GM19467 (cell line): ENCODE measurements around the gene GAL3ST2.
"Not testable (repeated sequence)": the region's sequence is repeated elsewhere in the genome, so short reads cannot be mapped to it uniquely, and the experiment has no call there.

Experiments used
- ATAC-seq: cut with Tn5 transposase; IDR thresholded peaks from one replicate; pipeline ENCODE4 v1.9.1; 2021; ENCODE audit warnings: mild to moderate bottlenecking, moderate library complexity; ENCODE audit not compliant: unreplicated experiment

The GAL3ST2 gene

DNA sequence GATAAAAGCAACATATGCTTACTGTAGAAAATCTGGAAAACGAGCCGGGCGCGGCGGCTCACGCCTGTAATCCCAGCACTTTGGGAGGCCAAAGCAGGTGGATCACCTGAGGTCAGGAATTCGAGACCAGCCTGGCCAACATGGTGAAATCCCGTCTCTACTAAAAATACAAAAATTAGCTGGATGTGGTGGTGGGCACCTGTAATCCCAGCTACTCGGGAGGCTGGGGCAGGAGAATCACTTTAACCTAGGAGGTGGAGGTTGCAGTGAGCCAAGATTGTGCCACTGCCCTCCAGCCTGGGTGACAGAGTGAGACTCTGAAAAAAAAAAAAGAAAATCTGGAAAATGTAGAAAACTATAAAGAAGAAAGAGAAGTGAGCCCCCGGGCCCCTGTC, 41.2 kb downstream of the GAL3ST2 start:
- ATAC-seq = not testable (repeated sequence)

DNA sequence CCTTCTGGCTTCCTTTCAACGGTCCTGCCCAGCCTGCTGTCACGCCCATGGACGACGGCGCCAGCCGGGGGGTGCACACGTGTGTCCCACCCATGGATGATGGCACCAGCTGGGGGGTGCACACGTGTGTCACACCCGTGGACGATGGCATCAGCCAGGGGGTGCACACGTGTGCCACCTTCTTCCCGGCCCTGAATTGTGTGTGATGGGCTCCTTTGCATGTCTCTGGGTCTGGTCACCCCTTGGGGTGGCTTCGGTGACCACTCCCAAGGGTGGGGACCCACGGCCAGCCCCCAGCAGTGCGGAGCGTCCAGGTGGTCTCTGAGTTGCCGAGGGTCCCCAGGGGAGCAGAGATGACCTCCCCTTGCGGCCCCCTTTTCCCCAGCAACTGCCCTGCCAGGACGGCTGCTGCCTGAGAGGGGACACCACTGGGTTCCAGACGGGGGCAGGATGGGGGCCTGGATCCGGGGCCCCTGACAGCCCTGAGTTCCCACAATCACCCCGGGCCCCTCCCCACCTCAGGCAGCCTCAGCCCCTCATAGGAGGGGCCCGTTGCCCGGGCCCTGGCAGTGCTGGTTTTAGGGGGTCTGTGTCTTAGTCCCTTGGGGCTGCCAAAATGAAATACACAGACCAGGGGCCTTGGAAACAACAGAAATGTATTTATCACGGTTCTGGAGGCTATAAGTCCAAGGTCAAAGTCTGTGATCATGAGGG, 41.8 kb downstream of the GAL3ST2 start:
- ATAC-seq = no peak

DNA sequence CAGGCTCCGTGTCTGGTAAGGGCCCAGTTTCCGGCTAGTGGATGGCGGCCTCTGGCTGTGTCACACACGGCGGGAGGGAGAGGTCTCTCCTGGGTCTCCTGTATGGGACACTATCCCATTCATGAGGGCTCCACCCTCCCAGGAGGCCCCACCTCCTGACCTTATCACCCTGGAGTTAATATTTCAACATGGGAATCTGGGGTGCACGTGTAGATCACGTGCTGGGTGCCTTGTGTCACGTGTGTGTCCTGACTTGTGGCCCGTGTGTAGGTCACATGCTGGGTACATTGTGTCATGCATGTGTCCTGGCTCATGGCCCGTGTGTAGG, 42.3 kb downstream of the GAL3ST2 start:
- no peak for ATAC-seq

DNA sequence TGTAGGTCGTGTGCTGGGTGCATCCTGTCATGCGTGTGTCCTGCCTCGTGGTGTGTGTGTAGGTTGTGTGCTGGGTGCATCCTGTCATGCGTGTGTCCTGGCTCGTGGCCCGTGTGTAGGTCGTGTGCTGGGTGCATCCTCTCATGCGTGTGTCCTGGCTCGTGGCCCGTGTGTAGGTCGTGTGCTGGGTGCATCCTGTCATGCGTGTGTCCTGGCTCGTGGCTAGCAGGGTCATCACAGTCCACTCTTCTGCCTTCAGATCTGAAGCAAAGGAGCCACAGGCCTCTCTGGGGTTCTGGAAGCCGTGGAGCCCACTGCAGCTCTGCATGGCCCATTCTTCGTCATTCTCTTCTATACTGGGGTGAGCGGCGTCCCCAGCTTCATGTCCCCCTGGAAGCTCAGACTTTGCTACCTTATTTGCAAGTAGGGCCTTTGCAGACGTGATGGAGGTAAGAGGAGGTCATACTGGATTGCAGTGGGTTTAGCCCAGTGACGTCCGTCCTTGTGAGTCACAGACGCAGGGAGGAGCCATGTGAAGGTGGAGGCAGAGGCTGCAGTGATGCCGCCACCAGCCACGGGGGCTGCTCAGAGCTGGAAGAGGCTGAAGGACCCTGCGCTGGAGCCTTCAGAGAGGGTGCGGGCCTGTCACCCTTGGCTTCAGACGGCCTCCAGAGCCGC, 43.5 kb downstream of the GAL3ST2 start:
- ATAC-seq = not testable (repeated sequence)

DNA sequence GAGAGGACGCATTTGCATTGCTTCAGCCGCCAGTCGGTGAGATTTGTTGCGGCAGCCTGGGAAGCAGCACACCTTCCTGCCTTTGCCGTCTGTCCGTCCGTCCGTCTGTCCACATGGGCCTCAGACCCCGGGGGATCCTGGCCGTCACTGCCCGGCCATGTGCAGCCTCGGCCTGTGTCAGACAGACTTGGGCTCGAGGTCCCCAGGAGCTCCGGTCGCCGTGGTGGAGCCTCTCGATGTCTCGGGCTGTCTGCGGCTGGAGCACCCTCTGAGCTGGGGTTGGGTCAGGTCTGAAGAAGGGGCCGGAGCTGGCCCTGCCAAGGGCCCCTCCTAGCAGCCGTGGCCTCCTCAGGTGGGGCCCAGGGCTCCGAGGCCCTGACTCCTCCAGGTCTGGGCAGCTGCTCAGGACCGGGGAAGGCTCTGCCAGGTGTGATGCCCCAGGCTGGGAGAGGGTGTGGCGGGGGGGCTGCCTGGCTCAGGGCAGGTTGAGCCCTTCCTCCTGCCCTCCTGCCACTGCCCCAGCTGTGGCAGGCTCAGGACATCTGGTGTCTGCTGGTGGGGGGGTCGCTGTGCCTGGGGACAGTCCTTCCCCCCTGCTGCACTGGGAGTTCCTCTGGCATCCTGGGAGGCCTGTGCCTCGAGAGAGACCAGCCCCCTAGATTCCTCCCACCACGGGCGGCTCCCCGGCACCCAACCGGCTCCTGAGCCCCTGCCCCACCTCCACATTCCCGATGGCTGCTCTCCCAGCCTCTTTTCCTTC, 44.2 kb downstream of the GAL3ST2 start:
- ATAC-seq = no peak

DNA sequence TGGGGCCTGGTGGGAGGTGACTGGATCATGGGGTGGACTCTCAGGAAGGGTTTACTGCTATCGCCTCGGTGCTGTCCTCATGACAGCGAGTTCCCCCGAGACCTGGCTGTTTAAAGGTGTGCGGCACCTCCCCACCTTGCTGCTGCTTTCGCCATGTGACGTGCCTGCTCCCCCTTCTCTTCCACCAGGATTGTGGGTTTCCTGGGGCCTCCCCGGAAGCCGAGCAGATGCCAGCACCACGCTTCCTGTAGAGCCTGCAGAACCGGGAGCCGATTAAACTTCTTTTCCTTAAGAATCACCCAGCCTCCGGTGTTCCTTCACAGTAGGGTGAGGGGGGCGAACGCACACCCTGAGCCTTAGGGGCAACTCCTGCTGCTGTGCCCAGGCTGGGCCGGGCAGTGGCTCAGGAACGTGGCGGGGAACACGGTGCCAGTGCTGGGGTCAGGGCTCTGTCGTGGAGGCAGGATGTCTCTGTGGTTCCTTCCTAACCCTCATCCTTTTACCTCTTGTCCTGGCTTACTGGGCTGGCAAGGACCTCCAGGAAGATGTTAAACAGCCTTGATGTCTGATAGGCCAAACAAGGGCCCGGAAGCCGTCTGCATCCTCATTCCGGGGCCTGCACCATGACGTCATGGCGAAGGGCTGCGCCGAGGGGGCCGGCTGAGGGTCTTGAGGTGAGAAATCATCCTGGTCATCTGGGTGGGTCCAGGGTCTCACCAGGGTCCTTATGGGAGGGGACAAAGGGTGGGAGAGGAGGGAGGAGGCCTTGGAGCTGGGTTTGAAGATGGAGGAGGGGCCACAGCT, 45.0 kb downstream of the GAL3ST2 start:
- ATAC-seq = no peak

DNA sequence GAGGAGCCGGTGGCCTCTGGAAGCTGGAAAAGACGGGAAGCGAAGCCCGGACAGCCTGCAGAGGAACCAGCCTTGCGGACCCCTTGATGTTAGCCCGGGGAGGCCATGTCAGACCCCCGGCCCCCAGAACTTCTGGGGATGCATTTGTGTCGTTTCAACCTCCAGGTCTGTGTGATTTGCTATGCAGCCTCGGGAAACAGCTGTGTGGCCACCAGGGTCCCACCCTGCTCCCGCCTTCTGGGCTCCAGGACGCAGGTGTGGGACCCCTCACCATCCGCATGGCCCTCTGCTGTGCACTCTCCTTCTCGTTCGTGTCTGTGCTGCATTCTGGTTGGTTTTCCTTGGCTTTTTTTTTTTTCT, 45.6 kb downstream of the GAL3ST2 start:
- no peak for ATAC-seq

DNA sequence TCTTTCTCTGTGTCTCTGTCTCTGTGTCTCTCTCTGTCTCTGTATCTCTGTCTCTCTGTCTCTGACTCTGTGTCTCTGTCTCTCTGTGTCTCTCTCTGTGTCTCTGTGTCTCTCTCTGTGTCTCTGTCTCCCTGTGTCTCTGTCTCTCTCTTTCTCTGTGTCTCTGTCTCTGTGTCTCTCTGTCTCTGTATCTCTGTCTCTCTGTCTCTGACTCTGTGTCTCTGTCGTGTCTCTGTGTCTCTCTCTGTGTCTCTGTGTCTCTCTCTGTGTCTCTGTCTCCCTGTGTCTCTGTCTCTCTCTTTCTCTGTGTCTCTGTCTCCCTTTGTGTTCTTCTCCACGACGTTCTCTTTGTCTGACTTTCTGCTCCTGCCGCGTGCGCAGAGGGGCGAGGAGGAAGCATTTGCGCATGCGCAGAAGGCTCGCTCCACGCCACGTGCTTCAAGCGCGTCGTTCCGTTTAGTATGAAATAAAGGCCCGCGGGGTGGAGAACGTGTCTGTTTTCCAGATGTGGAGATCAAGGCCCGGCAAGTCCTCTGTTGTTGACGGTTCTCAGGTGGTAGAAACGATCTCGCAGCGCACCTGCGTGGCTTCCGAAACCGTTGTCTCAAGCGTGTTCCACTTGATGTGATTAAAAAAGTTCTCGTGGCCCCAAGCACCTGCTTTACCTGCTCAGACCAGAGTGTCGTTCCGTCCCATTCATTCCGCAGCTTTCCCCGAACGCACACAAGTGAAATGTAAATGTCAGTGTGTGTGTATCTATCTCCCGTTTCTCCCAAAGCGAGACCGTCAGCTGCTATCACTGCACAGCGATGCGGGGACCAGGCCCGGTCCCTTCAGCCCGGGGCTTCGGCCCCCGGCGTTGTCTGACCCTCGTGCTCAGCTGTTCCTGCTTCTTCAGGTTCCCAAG, 47.2 kb downstream of the GAL3ST2 start:
- not testable (repeated sequence) for ATAC-seq

DNA sequence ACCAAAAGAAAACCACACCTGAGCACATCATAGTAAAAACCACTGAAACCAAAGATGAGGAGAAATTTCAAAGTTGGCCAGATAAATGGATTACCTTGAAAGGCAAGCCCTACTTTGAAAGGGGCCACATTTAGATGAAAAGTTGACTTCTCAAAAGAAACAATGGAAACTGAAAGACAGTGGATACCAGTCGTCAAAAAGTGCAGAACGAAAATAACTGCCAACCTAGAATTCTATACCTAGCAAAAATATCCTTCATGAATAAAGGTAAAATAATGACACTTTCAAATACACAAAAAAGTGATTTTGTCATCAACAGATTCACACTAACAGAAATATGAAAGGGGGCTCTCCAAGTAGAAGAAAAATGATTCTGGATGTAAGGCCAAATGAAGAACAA, 50.8 kb downstream of the GAL3ST2 start:
- ATAC-seq = no peak

DNA sequence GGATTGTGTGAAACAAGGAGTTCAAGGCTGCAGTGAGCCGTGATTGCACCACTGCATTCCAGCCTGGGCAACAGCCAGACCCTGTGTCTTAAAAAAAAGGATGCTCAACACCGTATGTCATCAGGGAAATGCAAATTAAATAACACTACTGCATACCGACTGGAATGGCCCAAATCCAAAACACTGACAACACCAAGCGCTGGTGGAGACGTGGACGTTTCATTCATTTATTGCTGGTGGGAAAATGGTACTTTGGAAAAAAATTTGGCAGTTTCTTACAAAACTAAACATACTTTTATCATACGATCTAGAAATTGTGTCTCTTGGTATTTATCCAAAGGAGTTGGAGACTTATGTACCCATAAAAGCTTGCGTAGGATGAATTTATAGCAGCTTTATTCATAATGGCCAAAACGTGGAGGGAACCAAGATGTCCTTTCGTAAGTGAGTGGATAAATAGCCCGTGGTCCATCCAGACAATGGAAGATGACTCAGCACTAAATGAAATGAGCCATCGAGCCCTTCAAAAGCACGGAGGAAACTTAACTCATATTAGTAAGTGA, 56.6 kb downstream of the GAL3ST2 start:
- no peak for ATAC-seq

DNA sequence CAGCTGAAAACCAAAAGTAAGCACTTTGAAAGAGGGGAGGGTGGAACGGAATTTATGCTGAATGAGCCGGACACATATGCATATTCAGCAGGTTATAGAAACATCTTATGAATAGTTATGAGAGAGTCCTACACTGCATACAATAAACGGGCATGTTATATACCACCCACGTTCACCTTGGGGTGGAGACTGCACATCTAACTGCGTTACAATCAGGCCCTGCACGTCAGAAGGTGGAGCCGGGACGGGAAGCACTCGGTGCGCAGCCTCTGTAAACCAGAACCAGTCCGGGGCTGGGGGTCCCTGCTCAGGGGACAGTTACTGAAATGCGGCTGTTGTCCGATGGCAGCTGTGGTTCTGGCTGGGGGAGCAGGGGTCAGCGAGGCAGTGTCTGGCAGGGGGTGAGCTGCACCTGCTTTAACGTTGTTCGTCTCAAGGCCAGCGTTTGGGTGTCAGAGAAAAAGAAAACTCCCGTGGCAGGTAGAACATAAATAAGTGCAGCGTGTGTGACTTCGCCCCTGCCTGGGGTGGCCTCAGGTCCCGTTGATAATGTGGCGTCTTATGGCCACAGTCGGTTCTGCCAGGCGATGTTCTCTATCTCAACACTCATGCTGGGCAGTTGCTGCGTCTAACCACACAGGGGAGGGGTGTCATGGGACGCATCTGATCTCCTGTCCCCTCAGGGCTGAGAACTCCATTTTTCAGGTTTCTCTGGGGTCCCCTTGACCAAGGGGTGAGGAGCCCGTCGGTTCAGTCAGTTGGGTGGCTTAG, 57.3 kb downstream of the GAL3ST2 start:
- not testable (repeated sequence) for ATAC-seq

DNA sequence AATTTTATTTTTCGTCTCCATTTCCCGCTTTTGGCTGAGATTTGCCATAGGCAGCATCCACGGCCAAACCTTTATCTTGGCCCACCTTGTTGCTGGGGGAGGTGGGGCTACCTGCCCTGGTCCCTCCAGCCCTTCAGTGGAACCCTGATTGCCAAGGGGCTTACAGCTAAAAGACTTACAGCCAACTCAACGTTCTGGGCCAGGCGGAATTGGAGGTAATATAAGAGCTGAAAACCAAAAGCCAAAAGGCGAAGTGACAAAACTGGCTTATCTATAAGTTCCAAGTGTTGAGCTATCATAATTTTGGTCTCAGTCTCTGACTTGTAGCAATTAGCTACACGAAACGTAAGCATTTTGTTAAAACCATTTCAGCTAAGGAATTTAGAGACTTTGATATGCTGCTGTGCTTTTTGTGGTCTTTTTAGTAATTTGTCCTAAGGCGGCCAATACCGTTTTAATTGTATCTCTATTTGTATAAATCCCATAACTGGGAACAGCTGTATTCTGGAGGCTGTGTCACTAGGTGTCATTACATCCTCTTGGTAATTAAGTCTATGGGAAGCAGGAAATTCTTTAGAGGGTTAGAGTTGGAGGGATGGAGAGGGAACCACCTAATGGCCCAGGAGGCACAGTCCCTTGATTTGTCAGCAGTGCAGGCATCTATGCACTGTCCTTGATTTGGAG, 58.0 kb downstream of the GAL3ST2 start:
- no peak for ATAC-seq

DNA sequence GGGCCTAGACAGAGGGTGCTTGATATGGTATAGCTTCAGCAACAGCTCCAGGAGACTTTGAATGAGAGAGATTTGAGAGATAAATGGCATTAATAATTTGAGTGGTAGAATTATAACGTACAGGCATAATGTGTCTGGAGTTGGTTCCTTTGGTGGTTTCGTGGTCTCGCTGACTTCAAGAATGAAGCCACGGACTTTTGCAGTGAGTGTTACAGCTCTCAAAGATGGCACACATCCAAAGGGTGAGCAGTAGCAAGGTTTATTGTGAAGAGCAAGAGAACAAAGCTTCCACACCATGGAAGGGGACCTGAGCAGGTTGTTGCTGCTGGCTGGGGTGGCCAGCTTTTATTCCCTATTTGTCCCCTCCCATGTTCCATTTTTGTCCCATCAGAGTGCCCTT, 59.0 kb downstream of the GAL3ST2 start:
- ATAC-seq = no peak

DNA sequence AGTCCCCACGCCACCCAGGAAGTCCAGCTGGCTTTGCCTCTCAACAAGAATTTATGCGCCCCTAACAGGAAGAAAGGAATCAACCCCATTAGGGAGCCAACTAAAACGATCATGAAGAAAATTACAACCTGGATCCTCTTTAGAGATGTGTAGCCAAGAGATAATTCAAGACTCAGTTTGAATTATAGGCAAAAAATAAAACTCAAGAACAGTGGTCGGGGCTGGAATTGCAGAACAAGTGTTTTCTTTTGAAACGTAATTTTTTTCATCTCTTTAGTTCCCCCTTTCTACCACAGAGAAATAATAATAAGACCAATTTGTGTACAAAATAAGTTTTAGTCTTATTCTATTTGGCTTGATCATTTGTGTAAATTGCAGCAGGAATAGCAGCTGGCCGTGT, 59.7 kb downstream of the GAL3ST2 start:
- ATAC-seq = no peak

DNA sequence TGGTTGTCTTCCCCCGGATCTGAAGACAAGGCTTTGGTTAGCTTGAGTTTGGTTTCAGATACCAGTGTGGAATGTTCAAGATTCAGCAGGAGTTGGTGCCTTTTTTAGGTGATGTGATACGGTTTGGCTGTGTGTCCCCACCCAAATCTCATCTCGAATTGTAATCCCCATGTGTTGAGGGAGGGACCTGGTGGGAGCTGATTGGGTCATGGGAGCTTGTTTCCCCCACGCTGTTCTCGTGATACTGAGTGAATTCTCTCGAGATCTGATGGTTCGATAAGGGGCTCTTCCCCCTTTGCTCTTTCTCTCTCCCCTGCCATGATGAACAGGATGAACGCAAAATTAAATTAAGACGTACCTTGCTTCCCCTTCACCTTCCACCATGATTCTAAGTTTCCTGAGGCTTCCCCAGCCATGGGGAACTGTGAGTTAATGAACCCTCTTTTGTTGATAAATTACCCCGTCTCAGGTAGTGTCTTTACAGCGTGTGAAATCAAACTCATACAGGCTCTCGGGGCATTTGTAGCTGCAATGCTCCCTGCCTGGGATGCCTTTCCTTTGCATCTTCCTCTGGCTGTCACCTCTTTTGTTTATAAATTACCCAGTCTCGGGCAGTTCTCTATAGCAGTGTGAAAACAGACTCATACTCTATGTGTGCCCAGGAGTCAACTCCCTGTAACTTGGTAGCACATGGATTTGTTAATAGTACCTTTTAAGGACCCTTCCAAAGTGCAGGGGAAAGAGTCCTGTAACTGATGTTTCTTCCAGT, 60.8 kb downstream of the GAL3ST2 start:
- no peak for ATAC-seq

DNA sequence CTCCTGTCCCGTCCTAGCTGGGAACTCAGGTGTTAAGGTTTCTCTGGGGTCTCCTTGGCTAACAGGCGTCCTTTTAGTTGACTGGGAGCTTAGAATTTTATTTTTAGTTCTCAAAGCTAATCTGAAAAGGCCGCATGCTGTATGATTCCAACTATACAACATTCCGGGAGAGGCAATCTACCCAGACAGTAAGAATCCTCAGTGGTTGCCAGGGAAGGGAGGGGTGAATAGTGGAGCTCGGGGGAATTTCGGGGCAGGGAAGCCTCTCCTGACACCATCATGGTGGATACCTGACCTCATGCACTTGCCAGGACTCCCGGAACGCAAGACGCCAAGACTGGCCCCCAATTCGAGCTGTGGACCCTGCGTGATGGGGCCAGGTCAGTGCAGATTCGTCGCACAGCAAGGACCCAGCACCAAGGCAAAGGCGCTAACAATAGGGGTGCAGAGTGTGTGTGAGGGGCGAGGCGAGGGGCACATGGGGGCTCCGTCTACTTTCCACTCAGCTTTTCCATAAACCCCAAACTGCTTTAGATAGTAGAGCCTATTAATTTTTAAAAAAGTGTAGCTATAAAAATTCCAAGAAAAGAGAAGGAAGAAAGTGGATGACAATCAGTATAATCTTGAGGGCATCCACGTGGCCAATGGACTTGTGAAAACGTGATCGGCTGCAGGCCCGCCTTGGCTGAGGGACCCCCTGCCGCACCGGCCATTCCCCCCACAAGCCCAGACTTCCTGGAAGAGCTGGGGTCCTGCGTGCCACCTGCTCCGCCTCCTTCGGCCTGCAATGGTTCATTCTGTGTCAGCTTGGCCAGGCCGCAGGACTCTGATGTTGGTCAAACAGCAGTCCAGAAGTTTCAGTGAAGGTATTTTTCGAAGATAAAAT, 64.8 kb downstream of the GAL3ST2 start:
- ATAC-seq = no peak

DNA sequence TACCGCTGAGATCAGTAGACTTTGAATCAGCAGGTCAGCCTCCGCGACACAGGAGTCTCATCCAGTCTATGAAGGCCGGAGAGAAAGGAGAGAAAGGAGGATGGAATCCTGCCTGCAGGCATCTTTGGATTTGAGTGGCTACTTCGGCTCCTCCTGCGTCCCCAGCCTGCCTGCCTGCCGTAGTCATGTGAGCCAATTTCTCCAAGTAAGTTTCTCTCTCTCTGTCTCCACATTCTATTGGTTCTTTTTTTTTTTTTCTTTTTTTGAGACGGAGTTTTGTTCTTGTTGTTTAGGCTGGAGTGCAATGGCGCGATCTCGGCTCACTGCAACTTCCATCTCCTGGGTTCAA, 65.4 kb downstream of the GAL3ST2 start:
- no peak for ATAC-seq
